T-cell (primary cell): ENCODE results near the gene OR1N1. TPM values are rescaled to one million over a fixed set of nuclear protein-coding genes. Genes with fewer than 3 reads are reported as not detected.

Experiments
- ATAC-seq, 4 experiments: fragments of 200-7000 bp in 3 of 4; fragments of 150-1000 bp in 1 of 4; cut with Tn5 transposase; replicated peaks in 1 of 4; 1 replicate in 3 of 4; 2 replicates in 1 of 4; pipeline ENCODE4 v1.10.0; 2021; ENCODE audit warnings: moderate library complexity in 3 of 4, mild to moderate bottlenecking in 2 of 4, moderate number of reproducible peaks in 1 of 4
- CTCF ChIA-PET, 2 donors: fragments of 300-600 bp; sonication (Branson Sonifier 250); formaldehyde crosslinking; loops; one replicate each; lab custom pipeline; 2022; ENCODE audit warnings: antibody characterized with exemption in 2 of 2; lab: Charles Lee
- POLR2A ChIA-PET, 2 donors: fragments of 300-600 bp; sonication (Branson Sonifier 250); formaldehyde crosslinking; loops; one replicate each; lab custom pipeline; 2022; ENCODE audit warnings: antibody characterized with exemption in 2 of 2; lab: Charles Lee
- DNase-seq, 35 experiments: peaks; one replicate each; pipeline versions ENCODE4 v3.0.0 to v3.0.0-alpha.2; 2013 to 2023
- H3K27ac ChIP-seq: one replicate; pipeline ENCODE4 v1.5.1; 2013; ENCODE audit warnings: low read length
- H3K27me3 ChIP-seq, 2 experiments: replicated peaks in 1 of 2; 1 replicate in 1 of 2; 2 replicates in 1 of 2; pipeline versions ENCODE4 v1.6.1 to v1.7.0; 2013; ENCODE audit warnings: low read length in 1 of 2, mixed read lengths in 1 of 2; ENCODE audit not compliant: control insufficient read depth in 2 of 2, insufficient read depth in 2 of 2; ENCODE audit errors: extremely low read depth in 1 of 2
- H3K36me3 ChIP-seq, 2 donors: 1 replicate in 1 of 2; 2 replicates in 1 of 2; pipeline versions ENCODE4 v1.6.1 to v1.7.0; 2013; ENCODE audit warnings: low read length in 1 of 2; ENCODE audit not compliant: control insufficient read depth in 2 of 2, insufficient read depth in 1 of 2; ENCODE audit errors: extremely low read depth in 1 of 2
- H3K4me1 ChIP-seq, 2 experiments: 1 replicate in 1 of 2; 2 replicates in 1 of 2; pipeline versions ENCODE4 v1.6.1 to v1.7.0; 2013; ENCODE audit warnings: low read length in 2 of 2, mixed read lengths in 1 of 2; ENCODE audit not compliant: insufficient read depth in 2 of 2, control insufficient read depth in 1 of 2; ENCODE audit errors: extremely low read depth in 1 of 2
- H3K4me3 ChIP-seq, 2 donors: 1 replicate in 1 of 2; 2 replicates in 1 of 2; pipeline versions ENCODE4 v1.5.1 to v1.7.0; 2013; ENCODE audit warnings: mild to moderate bottlenecking in 2 of 2, low read length in 1 of 2, moderate library complexity in 1 of 2; ENCODE audit not compliant: control insufficient read depth in 1 of 2; ENCODE audit errors: extremely low read depth in 1 of 2
- H3K9me3 ChIP-seq: 2 replicates; pipeline ENCODE4 v1.7.0; 2013
- H3K27ac Mint-ChIP-seq, 2 donors: one replicate each; pipeline ENCODE4 v1.8.0; 2020 to 2021; ENCODE audit warnings: mild to moderate bottlenecking in 2 of 2, mixed read lengths in 2 of 2
- H3K27me3 Mint-ChIP-seq, 2 donors: one replicate each; pipeline ENCODE4 v1.8.0; 2021 to 2022; ENCODE audit warnings: mixed read lengths in 2 of 2
- H3K36me3 Mint-ChIP-seq: one replicate; pipeline ENCODE4 v1.8.0; 2021; ENCODE audit warnings: mixed read lengths
- H3K4me1 Mint-ChIP-seq, 3 donors: one replicate each; pipeline ENCODE4 v1.8.0; 2020 to 2022; ENCODE audit warnings: mixed read lengths in 3 of 3, mild to moderate bottlenecking in 1 of 3
- H3K4me3 Mint-ChIP-seq, 3 donors: one replicate each; pipeline ENCODE4 v1.8.0; 2020 to 2022; ENCODE audit warnings: mild to moderate bottlenecking in 3 of 3, mixed read lengths in 3 of 3, moderate library complexity in 3 of 3
- H3K9me3 Mint-ChIP-seq, 3 donors: one replicate each; pipeline ENCODE4 v1.8.0; 2020 to 2022; ENCODE audit warnings: mixed read lengths in 3 of 3
- WGBS: methylation state at CpG from one replicate; pipeline ENCODE4 v1.1.5; 2013; ENCODE audit warnings: missing lambda C conversion rate; ENCODE audit not compliant: insufficient coverage; 5-methylcytosine and 5-hydroxymethylcytosine counted together
- total RNA-seq, 35 experiments: library from RNA in 6 of 35; stranded (reverse) in 6 of 35; fragments of 120-200 nt in 1 of 35; gene quantifications; one replicate each; pipeline versions ENCODE4 v1.2.1 to v1.2.4 and lab custom pipeline; 2013 to 2026

OR1N1 gene, protein sequence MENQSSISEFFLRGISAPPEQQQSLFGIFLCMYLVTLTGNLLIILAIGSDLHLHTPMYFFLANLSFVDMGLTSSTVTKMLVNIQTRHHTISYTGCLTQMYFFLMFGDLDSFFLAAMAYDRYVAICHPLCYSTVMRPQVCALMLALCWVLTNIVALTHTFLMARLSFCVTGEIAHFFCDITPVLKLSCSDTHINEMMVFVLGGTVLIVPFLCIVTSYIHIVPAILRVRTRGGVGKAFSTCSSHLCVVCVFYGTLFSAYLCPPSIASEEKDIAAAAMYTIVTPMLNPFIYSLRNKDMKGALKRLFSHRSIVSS
- not detected for total RNA-seq
- not detected for total RNA-seq (2013)
- 0 reads per million in 29 experiments for total RNA-seq (lab: John Stamatoyannopoulos, UW)

DNA sequence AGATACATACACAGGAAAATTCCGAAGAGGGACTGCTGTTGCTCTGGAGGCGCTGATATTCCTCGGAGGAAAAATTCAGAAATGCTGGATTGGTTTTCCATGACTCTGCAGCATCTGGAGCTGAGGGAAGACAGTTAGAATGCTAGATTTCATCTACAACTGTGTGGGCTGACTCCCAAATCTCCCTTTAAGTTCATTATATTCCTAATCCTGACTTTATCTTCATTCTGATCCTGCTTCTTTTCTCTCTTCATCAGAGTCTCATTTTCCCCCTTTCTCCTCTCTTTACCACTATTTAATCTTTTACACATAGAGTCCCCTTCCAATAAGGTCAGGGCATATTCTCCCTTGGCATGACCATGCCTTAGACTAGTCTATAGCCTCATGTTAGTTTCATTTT is at the start of gene OR1N1:
Gene OR1N1 (minus strand): TSS at position 101 of the 400 bp plus-strand sequence. CDS start 0 bp downstream, at position 101.
- no peaks in the 10 kb centered on the region for H3K4me1 Mint-ChIP-seq
- H3K27me3 ChIP-seq = peaks cover 0 to 8% of the 10 kb centered on the region in 2 experiments
- POLR2A ChIA-PET = no interaction called here
- no peak within 1 kb of the TSS for H3K27ac Mint-ChIP-seq
- H3K4me3 ChIP-seq = no peak within 1 kb of the TSS
- H3K9me3 Mint-ChIP-seq = no peaks in the 10 kb centered on the region
- no peaks in the 10 kb centered on the region for H3K9me3 ChIP-seq
- peaks cover 20 to 27% of the 10 kb centered on the region in 2 donors for H3K27me3 Mint-ChIP-seq
- H3K4me3 Mint-ChIP-seq = no peak within 1 kb of the TSS
- H3K27ac ChIP-seq = no peak within 1 kb of the TSS
- ATAC-seq = no peak
- DNase-seq = no peak
- whole genome bisulfite sequencing = 93% methylated on average over 3 of the region's 3 CpGs
- H3K36me3 Mint-ChIP-seq = no peaks in the 10 kb centered on the region
- H3K4me1 ChIP-seq = no peaks in the 10 kb centered on the region
- CTCF ChIA-PET = no interaction called here
- no peaks in the 10 kb centered on the region for H3K36me3 ChIP-seq

DNA sequence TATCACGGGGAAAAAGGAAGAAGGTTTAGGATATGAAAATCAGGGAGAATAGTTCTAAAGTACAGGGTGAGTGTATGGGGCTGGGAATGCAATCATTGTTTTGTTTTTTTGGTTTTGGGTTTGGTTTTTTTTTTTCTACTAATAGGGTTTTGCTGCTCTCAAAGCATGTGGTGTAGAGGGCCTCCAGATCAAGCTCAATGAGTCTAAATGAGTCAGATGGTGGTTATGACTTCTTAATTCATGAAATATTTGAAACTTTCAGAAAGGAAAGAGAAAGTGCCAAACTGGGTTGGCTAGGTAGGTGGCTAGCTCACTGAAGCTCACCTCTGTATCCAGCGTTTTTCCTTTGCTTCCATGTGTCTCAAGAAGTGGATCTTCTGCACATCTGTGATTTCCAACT is 45.4 kb upstream of the OR1N1 start:
- Mint-ChIP-seq H3K9me3 (peaks cover 0 to 2% (median 0%) of the 10 kb centered on the region in 3 donors), H3K4me1 (no peaks in the 10 kb centered on the region), H3K36me3 (peaks cover 6% of the 10 kb centered on the region), H3K4me3 (no peak overlapping the region), H3K27me3 (peaks cover 0 to 5% of the 10 kb centered on the region in 2 donors), H3K27ac (no peak overlapping the region)
- no peak overlapping the region for H3K27ac ChIP-seq
- ChIA-PET CTCF (interaction anchor here in 1 of 2 donors (0.6 kb wide), 1 partner anchor 1551 kb away, joined by 3 read pairs; no protein-coding TSS in a partner anchor), POLR2A (no interaction called here)
- H3K4me3 ChIP-seq = no peak overlapping the region
- ATAC-seq = no peak
- no peaks in the 10 kb centered on the region for H3K36me3 ChIP-seq
- DNase-seq = no peak
- H3K4me1 ChIP-seq = no peaks in the 10 kb centered on the region
- no peaks in the 10 kb centered on the region for H3K27me3 ChIP-seq
- 61% methylated on average over 2 of the region's 2 CpGs for WGBS
- no peaks in the 10 kb centered on the region for H3K9me3 ChIP-seq

GRCh38 chr9:122567901-122568300 is 40.8 kb upstream of the OR1N1 start:
- Histone ChIP-seq H3K27me3 (peaks cover 0 to 3% of the 10 kb centered on the region in 2 experiments), H3K9me3 (no peaks in the 10 kb centered on the region), H3K4me1 (no peaks in the 10 kb centered on the region), H3K4me3 (no peak overlapping the region), H3K36me3 (no peaks in the 10 kb centered on the region), H3K27ac (no peak overlapping the region)
- WGBS = 83% methylated on average over 4 of the region's 4 CpGs
- ChIA-PET CTCF (no interaction called here), POLR2A (no interaction called here)
- Mint-ChIP-seq H3K9me3 (peaks cover 0 to 6% (median 0%) of the 10 kb centered on the region in 3 donors), H3K4me3 (no peak overlapping the region), H3K36me3 (no peaks in the 10 kb centered on the region), H3K4me1 (no peaks in the 10 kb centered on the region), H3K27ac (no peak overlapping the region), H3K27me3 (peaks cover 10 to 24% of the 10 kb centered on the region in 2 donors)
- ATAC-seq = no peak
- DNase-seq = no peak

DNA sequence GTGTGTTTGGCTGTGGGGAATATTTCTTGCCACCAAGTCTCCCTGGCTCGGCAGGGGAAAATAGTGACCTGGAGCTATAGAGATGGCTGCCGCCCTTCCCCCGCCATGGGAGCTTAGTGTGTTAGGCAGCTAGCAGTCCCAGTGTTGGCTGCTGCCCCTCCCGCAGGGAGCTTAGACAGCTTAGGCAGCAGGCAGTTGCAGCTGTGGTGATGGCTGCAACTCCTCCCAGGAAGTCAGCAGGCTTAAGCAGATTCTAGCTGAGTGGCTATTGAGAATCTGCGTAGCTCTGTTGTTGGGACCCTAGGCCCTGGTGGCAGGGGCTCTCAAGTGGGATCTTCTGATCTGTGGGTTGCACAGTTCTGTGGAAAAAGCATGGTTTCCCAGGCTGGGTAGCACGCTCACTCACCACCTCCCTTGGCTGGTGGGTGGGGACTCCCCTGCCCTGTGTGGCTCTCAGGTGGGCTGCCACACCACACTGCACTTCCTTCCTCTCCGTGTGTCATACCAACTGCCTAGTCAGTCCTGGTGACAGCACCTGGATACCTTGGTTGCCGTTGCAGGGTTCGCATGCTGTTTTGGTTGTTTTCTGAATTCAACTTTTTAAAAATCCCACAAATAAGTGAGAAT is 35.2 kb upstream of the OR1N1 start:
- no peaks in the 10 kb centered on the region for H3K36me3 Mint-ChIP-seq
- ATAC-seq = peak; percentile 52 to 65 (median 59)
- peak in 14 of 35 experiments; percentile 0 to 29 (median 4) for DNase-seq

DNA sequence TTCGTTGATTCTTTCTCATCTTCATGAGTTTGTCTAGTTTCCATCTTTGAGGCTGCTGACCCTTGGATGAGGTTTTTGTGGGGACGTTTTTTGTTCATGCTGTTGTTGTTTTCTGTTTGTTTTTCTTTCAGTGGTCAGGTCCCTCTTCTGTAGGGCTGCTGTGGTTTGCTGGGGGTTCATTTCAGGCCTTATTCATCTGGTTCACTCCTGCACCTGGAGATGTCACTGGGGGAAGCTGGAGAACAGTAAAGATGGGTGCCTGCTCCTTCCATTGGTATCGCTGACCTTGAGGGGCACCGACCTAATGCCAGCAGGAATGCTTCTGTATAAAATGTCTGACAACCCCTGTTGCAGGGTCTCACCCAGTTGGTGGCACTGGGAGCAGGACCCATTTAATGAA is 34.4 kb upstream of the OR1N1 start:
- H3K36me3 ChIP-seq = no peaks in the 10 kb centered on the region
- CTCF ChIA-PET = no interaction called here
- Mint-ChIP-seq H3K4me1 (no peaks in the 10 kb centered on the region), H3K4me3 (no peak overlapping the region), H3K36me3 (no peaks in the 10 kb centered on the region), H3K9me3 (peaks cover 8 to 15% (median 9%) of the 10 kb centered on the region in 3 donors), H3K27ac (no peak overlapping the region), H3K27me3 (peaks cover 5 to 33% of the 10 kb centered on the region in 2 donors)
- no peaks in the 10 kb centered on the region for H3K4me1 ChIP-seq
- no peaks in the 10 kb centered on the region for H3K9me3 ChIP-seq
- H3K27ac ChIP-seq = no peak overlapping the region
- H3K27me3 ChIP-seq = peaks cover 0 to 11% of the 10 kb centered on the region in 2 experiments
- DNase-seq (no peak), ATAC-seq (no peak)
- no peak overlapping the region for H3K4me3 ChIP-seq
- POLR2A ChIA-PET = no interaction called here
- 66% methylated on average over 4 of the region's 4 CpGs for WGBS

More for the DNA sequence above, 35.2 kb upstream of the OR1N1 start:
- no peak overlapping the region for H3K27ac ChIP-seq
- 50% methylated on average over 6 of the region's 9 CpGs for WGBS
- H3K36me3 ChIP-seq = no peaks in the 10 kb centered on the region
- CTCF ChIA-PET = no interaction called here
- peak overlapping the region in 1 of 2 donors; percentile 17 for H3K4me3 ChIP-seq
- no peak overlapping the region for H3K27ac Mint-ChIP-seq
- POLR2A ChIA-PET = no interaction called here
- H3K9me3 ChIP-seq = no peaks in the 10 kb centered on the region
- H3K4me3 Mint-ChIP-seq = no peak overlapping the region
- no peaks in the 10 kb centered on the region for H3K4me1 Mint-ChIP-seq
- H3K27me3 ChIP-seq = peaks cover 0 to 11% of the 10 kb centered on the region in 2 experiments
- H3K9me3 Mint-ChIP-seq = peaks cover 8 to 15% (median 9%) of the 10 kb centered on the region in 3 donors
- H3K4me1 ChIP-seq = no peaks in the 10 kb centered on the region
- peaks cover 5 to 33% of the 10 kb centered on the region in 2 donors for H3K27me3 Mint-ChIP-seq

DNA sequence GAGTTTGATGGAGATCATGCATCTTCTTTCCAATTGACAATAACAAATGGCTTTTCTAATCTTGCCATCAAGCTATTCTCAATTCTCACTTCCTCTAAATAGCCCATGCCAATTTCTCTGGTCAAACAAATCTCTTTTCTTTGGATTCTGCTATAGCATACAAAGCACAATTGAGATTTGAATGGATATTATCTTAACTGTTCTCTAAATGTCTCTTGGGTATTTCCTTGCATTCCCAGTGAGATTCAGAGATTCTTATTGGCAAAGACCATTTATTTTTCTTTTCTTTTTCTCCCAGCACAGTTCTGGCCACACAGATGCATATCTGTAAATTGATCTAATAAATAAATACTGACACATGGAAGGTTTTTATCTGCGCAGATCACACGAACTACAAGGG is 25.7 kb upstream of the OR1N1 start, which contains the start of gene OR1N2:
Gene OR1N2 (plus strand): TSS at position 301 of the 400 bp plus-strand sequence. CDS start 100 bp downstream, outside the sequence.
- Histone ChIP-seq H3K9me3 (no peaks in the 10 kb centered on the region), H3K27me3 (peaks cover 2 to 4% of the 10 kb centered on the region in 2 experiments), H3K4me3 (no peak within 1 kb of the TSS), H3K36me3 (no peaks in the 10 kb centered on the region), H3K4me1 (no peaks in the 10 kb centered on the region), H3K27ac (no peak within 1 kb of the TSS)
- CTCF ChIA-PET = no interaction called here
- Mint-ChIP-seq H3K4me1 (no peaks in the 10 kb centered on the region), H3K9me3 (peaks cover 0 to 3% (median 0%) of the 10 kb centered on the region in 3 donors), H3K27me3 (peaks cover 17 to 26% of the 10 kb centered on the region in 2 donors), H3K27ac (no peak within 1 kb of the TSS), H3K36me3 (peaks cover 2% of the 10 kb centered on the region), H3K4me3 (no peak within 1 kb of the TSS)
- POLR2A ChIA-PET = no interaction called here
- no peak for DNase-seq
- 79% methylated on average over 2 of the region's 2 CpGs for WGBS
- ATAC-seq = no peak
